ENCODE results near the gene CSRP3.

GRCh38 chr11:19134004-19134403, 67.8 kb downstream of the CSRP3 start:
- TF ChIP-seq CTCF (IDR thresholded peaks at IDR 0.05; ENCODE audit: low read depth, low read length) (no peak), POLR2A (IDR thresholded peaks at IDR 0.05; ENCODE audit: extremely low read depth, insufficient read length) (no peak), MYC (IDR thresholded peaks at IDR 0.05; ENCODE audit: low read depth, low read length) (no peak)
